SU-DHL-6 (cell line): ENCODE measurements around the gene FGD4.

Source experiments
- H2AFZ ChIP-seq: fragments of 200-600 bp; sonication (generic); 2 replicates; pipeline ENCODE4 v1.6.1; 2014; ENCODE audit warnings: low read depth, mild to moderate bottlenecking, moderate library complexity, mixed read lengths, antibody characterized with exemption, low read length; ENCODE audit not compliant: severe bottlenecking
- H3F3A ChIP-seq: fragments of 200-600 bp; shearing (Covaris generic); 2 replicates; pipeline ENCODE4 v1.6.0; 2016; ENCODE audit warnings: antibody characterized with exemption, mild to moderate bottlenecking; ENCODE audit not compliant: insufficient read depth
- H3K27ac ChIP-seq: fragments of 200-600 bp; sonication (generic); 2 replicates; pipeline ENCODE4 v1.5.1; 2016; ENCODE audit warnings: low read depth, mild to moderate bottlenecking, low read length, moderate library complexity, mixed read lengths
- H3K27me3 ChIP-seq: fragments of 200-600 bp; sonication (generic), shearing (Covaris generic); 2 replicates; pipeline ENCODE4 v1.6.0; 2014; ENCODE audit warnings: mild to moderate bottlenecking, low read length
- H3K36me3 ChIP-seq: fragments of 200-600 bp; sonication (generic); 2 replicates; pipeline ENCODE4 v1.6.1; 2014; ENCODE audit warnings: mild to moderate bottlenecking, low read length, mixed read lengths
- H3K4me2 ChIP-seq: fragments of 300-600, 200-600 bp; shearing (Covaris generic), sonication (generic); 2 replicates; pipeline ENCODE4 v1.6.0; 2014; ENCODE audit warnings: low read length, low read depth, mild to moderate bottlenecking; ENCODE audit not compliant: poor library complexity, severe bottlenecking
- H3K4me3 ChIP-seq: fragments of 200-600 bp; sonication (generic); 2 replicates; pipeline ENCODE4 v1.5.1; 2014; ENCODE audit warnings: antibody characterized with exemption, low read length, mild to moderate bottlenecking, mixed read lengths; ENCODE audit not compliant: insufficient read depth, poor library complexity, severe bottlenecking
- H3K79me2 ChIP-seq: fragments of 200-600 bp; sonication (generic); 2 replicates; pipeline ENCODE4 v1.6.1; 2014; ENCODE audit warnings: mild to moderate bottlenecking, low read length, moderate library complexity; ENCODE audit not compliant: insufficient read depth
- H3K9ac ChIP-seq: fragments of 200-600 bp; sonication (generic); 2 replicates; pipeline ENCODE4 v1.7.0; 2014; ENCODE audit warnings: mild to moderate bottlenecking, low read length
- H3K9me2 ChIP-seq: fragments of 200-600 bp; sonication (generic); replicated peaks from 2 replicates; pipeline ENCODE4 v1.6.1; 2014; ENCODE audit warnings: low read length; ENCODE audit not compliant: insufficient read depth
- H3K9me3 ChIP-seq: fragments of 200-600 bp; sonication (generic); 2 replicates; pipeline ENCODE4 v1.6.1; 2014; ENCODE audit warnings: low read length, mixed read lengths; ENCODE audit not compliant: insufficient read depth
- H4K20me1 ChIP-seq: fragments of 200-600 bp; sonication (generic); 2 replicates; pipeline ENCODE4 v1.6.1; 2014; ENCODE audit warnings: low read depth, mild to moderate bottlenecking, antibody characterized with exemption, low read length, moderate library complexity, mixed read lengths
- EZH2phosphoT487 ChIP-seq: fragments of 200-600 bp; sonication (generic), shearing (Covaris generic); conservative IDR thresholded peaks from 2 replicates; pipeline ENCODE4 v1.6.1; 2018; ENCODE audit warnings: mild to moderate bottlenecking, antibody characterized with exemption, low read length, moderate library complexity, mixed read lengths
- TF ChIP-seq, protein P1 (sequence below): fragments of 200-600 bp; sonication (generic); IDR thresholded peaks from one replicate; pipeline ENCODE4 v1.5.1; 2017; ENCODE audit warnings: antibody characterized with exemption, mild to moderate bottlenecking, low read length, moderate library complexity; ENCODE audit not compliant: insufficient read depth, poor library complexity, severe bottlenecking

FGD4 gene

DNA sequence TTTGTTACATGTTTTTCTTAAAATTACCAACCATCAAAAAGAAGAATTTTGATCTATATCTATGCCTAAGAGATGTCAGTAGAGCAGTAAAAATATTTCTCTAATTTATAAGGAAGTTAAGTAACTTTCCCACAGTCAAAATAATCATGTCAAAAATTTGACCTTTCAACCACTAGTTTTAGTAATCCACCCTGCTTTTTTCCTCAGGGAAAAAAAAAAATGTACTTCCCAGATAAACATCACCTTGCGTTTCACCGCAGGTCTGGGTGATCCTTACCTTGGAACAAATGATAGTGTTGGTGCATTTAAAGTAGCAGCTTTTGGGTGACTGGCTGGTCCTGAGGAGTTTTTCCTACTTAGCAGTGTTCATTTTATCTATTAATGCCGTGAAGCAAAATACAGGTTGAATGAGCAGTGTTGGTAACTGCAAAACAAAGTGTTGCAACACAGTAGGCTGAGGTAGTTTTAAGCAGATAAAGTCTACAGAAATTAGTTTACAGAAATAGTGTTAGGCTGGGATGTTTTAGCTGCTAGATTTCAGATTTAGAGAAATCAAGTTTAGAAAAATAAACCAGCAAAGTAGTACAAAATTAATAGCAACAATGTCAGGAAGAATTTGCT is 142.5 kb downstream of the FGD4 start:
- Histone ChIP-seq H3K9me3 (no peaks in the 10 kb centered on the region), H3K4me3 (no peak overlapping the region), H3K27me3 (no peaks in the 10 kb centered on the region), H3K9me2 (no peaks in the 10 kb centered on the region), H4K20me1 (no peaks in the 10 kb centered on the region), H3K36me3 (no peaks in the 10 kb centered on the region), H3K27ac (no peak overlapping the region), H3F3A (no peaks in the 10 kb centered on the region), H2AFZ (no peak overlapping the region), H3K9ac (no peak overlapping the region), H3K4me2 (no peak overlapping the region), H3K79me2 (no peaks in the 10 kb centered on the region)
- no peak for TF ChIP-seq EZH2phosphoT487
- TF ChIP-seq, protein P1, sequence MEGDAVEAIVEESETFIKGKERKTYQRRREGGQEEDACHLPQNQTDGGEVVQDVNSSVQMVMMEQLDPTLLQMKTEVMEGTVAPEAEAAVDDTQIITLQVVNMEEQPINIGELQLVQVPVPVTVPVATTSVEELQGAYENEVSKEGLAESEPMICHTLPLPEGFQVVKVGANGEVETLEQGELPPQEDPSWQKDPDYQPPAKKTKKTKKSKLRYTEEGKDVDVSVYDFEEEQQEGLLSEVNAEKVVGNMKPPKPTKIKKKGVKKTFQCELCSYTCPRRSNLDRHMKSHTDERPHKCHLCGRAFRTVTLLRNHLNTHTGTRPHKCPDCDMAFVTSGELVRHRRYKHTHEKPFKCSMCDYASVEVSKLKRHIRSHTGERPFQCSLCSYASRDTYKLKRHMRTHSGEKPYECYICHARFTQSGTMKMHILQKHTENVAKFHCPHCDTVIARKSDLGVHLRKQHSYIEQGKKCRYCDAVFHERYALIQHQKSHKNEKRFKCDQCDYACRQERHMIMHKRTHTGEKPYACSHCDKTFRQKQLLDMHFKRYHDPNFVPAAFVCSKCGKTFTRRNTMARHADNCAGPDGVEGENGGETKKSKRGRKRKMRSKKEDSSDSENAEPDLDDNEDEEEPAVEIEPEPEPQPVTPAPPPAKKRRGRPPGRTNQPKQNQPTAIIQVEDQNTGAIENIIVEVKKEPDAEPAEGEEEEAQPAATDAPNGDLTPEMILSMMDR = no peak

DNA sequence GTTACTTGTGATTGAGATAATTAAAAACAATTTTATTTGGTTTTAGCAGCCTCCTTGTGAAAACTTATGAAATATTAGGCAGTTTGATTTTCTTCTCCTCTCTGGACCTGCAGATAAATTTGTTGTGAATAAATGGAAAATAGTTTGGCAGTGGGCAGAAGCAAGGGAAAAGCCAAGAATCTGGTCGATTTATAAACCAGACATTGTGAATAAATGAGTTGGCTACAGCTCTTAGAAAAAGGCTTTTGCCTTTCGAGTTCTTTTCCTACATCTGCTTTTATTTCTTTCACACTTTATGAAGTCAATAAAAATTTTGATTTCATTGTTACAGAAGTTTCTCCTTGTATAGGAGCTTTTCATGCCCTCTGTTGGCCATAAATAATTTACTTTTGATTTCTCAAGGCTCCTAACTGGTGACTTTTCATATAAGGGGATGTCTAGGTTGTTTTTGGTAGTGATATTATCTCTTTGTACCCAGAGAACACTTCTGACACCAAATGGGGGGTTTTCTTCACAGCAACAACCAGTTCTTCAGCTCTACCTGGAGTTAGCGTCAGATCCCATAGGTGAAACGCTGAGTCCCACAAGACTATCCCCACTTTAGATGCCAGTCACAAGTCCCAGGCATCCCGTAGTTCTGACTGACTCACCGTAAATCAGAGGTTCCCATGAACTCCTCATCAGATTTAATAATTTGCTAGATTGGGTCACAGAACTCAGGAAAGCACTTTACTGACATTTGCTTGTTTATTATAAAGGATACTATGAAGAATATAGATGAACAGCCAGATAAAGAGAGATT is 143.3 kb downstream of the FGD4 start:
- no peak overlapping the region for H3K27ac ChIP-seq
- no peak overlapping the region for H2AFZ ChIP-seq
- H3K9ac ChIP-seq = no peak overlapping the region
- H3K9me3 ChIP-seq = no peaks in the 10 kb centered on the region
- no peak overlapping the region for H3K4me3 ChIP-seq
- no peaks in the 10 kb centered on the region for H3K9me2 ChIP-seq
- TF ChIP-seq, protein P1 = no peak
- TF ChIP-seq EZH2phosphoT487 = no peak
- no peaks in the 10 kb centered on the region for H3K36me3 ChIP-seq
- H4K20me1 ChIP-seq = no peaks in the 10 kb centered on the region
- H3K4me2 ChIP-seq = no peak overlapping the region
- no peaks in the 10 kb centered on the region for H3F3A ChIP-seq
- H3K79me2 ChIP-seq = no peaks in the 10 kb centered on the region
- no peaks in the 10 kb centered on the region for H3K27me3 ChIP-seq

DNA sequence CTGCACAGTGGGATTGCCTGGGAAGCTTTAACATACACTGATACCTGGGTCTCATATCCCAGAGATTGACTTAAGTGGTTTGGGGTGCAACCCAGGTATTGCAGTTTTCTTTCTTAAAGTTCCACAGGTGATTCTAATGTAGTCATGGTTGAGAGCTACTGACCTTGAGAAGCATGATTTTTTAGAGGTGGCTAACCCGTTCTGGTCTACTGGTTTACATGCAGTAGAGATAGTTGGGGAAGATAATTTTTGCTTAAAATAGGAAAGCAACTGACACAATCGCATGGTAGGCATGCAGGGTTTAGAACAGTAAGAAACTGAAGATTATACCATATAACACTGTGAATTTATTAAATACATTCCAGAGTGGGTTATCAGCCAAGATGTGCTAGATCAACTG is 145.5 kb downstream of the FGD4 start:
- Histone ChIP-seq H3K27me3 (no peaks in the 10 kb centered on the region), H3K9me2 (no peaks in the 10 kb centered on the region), H3K36me3 (no peaks in the 10 kb centered on the region), H3K27ac (no peak overlapping the region), H3F3A (no peaks in the 10 kb centered on the region), H3K4me2 (no peak overlapping the region), H3K9me3 (no peaks in the 10 kb centered on the region), H3K79me2 (no peaks in the 10 kb centered on the region), H4K20me1 (no peaks in the 10 kb centered on the region), H2AFZ (no peak overlapping the region), H3K4me3 (no peak overlapping the region), H3K9ac (no peak overlapping the region)
- TF ChIP-seq, protein P1 = no peak
- TF ChIP-seq EZH2phosphoT487 = no peak
